Tibial nerve (tissue), 4 donors: ENCODE results near the gene FBH1.

ENCODE experiments used
- EP300 ChIP-seq, 2 donors: sonication (generic); formaldehyde crosslinking; IDR thresholded peaks; one replicate each; pipeline ENCODE4 v1.6.1; 2017; ENCODE audit warnings: antibody characterized with exemption in 2 of 2, mild to moderate bottlenecking in 1 of 2
- POLR2A ChIP-seq, 2 donors: fragments of 450-650 bp; IDR thresholded peaks; one replicate each; pipeline ENCODE4 v1.6.1; 2017; ENCODE audit warnings: antibody characterized with exemption in 2 of 2, mild to moderate bottlenecking in 2 of 2, moderate library complexity in 2 of 2
- TF ChIP-seq, protein P1 (sequence below), 5 experiments: fragments of 200-600 bp in 3 of 5; fragments of 450-650 bp in 2 of 5; sonication (generic) in 3 of 5; IDR thresholded peaks; one replicate each; pipeline ENCODE4 v1.5.1; 2016 to 2019; ENCODE audit warnings: antibody characterized with exemption in 5 of 5, mild to moderate bottlenecking in 3 of 5, moderate library complexity in 2 of 5

DNA sequence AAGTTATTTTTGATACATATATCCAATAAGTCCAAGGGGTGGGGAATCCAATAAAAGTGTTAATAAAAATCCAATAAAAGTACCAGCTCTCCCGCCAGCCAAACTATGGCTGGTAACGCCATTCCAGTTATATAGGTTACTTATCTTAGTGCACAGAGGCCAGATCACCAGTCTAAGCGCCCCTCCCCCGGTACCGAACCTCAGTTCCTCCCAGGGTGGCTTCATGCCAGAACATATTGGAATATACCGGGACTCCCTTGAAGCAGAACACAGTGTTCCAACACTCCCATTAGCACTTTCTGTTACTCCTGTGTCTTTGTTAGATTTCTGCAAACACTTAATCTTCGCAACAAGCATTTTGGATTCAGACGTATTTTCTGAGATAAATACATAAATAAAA is 7.5 kb downstream of the FBH1 start:
- TF ChIP-seq, protein P1, sequence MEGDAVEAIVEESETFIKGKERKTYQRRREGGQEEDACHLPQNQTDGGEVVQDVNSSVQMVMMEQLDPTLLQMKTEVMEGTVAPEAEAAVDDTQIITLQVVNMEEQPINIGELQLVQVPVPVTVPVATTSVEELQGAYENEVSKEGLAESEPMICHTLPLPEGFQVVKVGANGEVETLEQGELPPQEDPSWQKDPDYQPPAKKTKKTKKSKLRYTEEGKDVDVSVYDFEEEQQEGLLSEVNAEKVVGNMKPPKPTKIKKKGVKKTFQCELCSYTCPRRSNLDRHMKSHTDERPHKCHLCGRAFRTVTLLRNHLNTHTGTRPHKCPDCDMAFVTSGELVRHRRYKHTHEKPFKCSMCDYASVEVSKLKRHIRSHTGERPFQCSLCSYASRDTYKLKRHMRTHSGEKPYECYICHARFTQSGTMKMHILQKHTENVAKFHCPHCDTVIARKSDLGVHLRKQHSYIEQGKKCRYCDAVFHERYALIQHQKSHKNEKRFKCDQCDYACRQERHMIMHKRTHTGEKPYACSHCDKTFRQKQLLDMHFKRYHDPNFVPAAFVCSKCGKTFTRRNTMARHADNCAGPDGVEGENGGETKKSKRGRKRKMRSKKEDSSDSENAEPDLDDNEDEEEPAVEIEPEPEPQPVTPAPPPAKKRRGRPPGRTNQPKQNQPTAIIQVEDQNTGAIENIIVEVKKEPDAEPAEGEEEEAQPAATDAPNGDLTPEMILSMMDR (IDR thresholded peaks at IDR 0.05), result no peak
- TF ChIP-seq POLR2A (IDR thresholded peaks at IDR 0.05) (no peak), EP300 (IDR thresholded peaks at IDR 0.05) (no peak)
